Esophagus muscularis mucosa (tissue), 4 donors: ENCODE results near the gene ELAPOR2. TPM values are rescaled to one million over a fixed set of nuclear protein-coding genes. Genes with fewer than 3 reads are reported as not detected.

Experiments
- DNase-seq: peaks from one replicate; pipeline ENCODE4 v3.0.0-alpha.2; 2017; ENCODE audit errors: extremely low spot score
- H3K27ac ChIP-seq, 4 donors: fragments of 200-600 bp; sonication (generic); replicated peaks in 1 of 4; 1 replicate in 3 of 4; 2 replicates in 1 of 4; pipeline ENCODE4 v1.5.1; 2016 to 2019; ENCODE audit warnings: mild to moderate bottlenecking in 1 of 4
- H3K27me3 ChIP-seq, 4 donors: fragments of 200-600 bp; sonication (generic); one replicate each; pipeline versions ENCODE4 v1.5.1 to v1.6.0; 2016 to 2019
- H3K36me3 ChIP-seq, 4 donors: fragments of 200-600 bp; sonication (generic); one replicate each; pipeline ENCODE4 v1.5.1; 2016 to 2019
- H3K4me1 ChIP-seq, 4 donors: fragments of 200-600 bp; sonication (generic); one replicate each; pipeline ENCODE4 v1.5.1; 2016 to 2019
- H3K4me3 ChIP-seq, 4 donors: fragments of 200-600 bp; sonication (generic); 1 replicate in 2 of 4; 2 replicates in 2 of 4; pipeline ENCODE4 v1.5.1; 2016 to 2019; ENCODE audit warnings: mild to moderate bottlenecking in 4 of 4, moderate library complexity in 1 of 4
- H3K9me3 ChIP-seq, 4 donors: fragments of 200-600 bp; sonication (generic); 1 replicate in 3 of 4; 2 replicates in 1 of 4; pipeline ENCODE4 v1.5.1; 2016 to 2019
- CTCF ChIP-seq, 3 experiments: fragments of 200-600 bp in 2 of 3; fragments of 450-650 bp in 1 of 3; sonication (generic) in 2 of 3; IDR thresholded peaks; one replicate each; pipeline ENCODE4 v1.5.1; 2017 to 2019; ENCODE audit warnings: antibody characterized with exemption in 3 of 3, mild to moderate bottlenecking in 2 of 3, moderate library complexity in 1 of 3
- EP300 ChIP-seq: sonication (generic); formaldehyde crosslinking; IDR thresholded peaks from one replicate; pipeline ENCODE4 v1.6.1; 2017; ENCODE audit warnings: antibody characterized with exemption
- POLR2A ChIP-seq: fragments of 450-650 bp; IDR thresholded peaks from one replicate; pipeline ENCODE4 v1.6.1; 2017; ENCODE audit warnings: antibody characterized with exemption, moderate library complexity, mild to moderate bottlenecking, low read depth
- POLR2AphosphoS5 ChIP-seq, 2 donors: sonication (generic); formaldehyde crosslinking; IDR thresholded peaks; one replicate each; pipeline ENCODE4 v1.6.1; 2017; ENCODE audit warnings: antibody characterized with exemption in 2 of 2
- WGBS: methylation state at CpG from one replicate; pipeline ENCODE4 v1.1.5; 2018; 5-methylcytosine and 5-hydroxymethylcytosine counted together
- intact Hi-C: fragments of 100-400 bp; cut with DNase I; formaldehyde crosslinking; loops from one replicate; pipeline ENCODE4 v1.15.1; 2023
- total RNA-seq, 4 donors: library from RNA; depleted of rRNA; stranded (reverse); fragments of >200 nt; gene quantifications; one replicate each; pipeline versions ENCODE4 v1.1.0 to v1.2.1, GENCODE V29; 2016

Gene ELAPOR2
- total RNA-seq, 4 donors from 2014 or later = 17.7 to 20.7 (median 19.8) TPM

GRCh38 chr7:87067788-87068187 lies 8.3 kb upstream of the ELAPOR2 start:
- no peaks in the 10 kb centered on the region for H3K4me1 ChIP-seq
- no peak for TF ChIP-seq POLR2AphosphoS5 (IDR thresholded peaks at IDR 0.05)
- no peak for TF ChIP-seq CTCF (IDR thresholded peaks at IDR 0.05)
- no peak for TF ChIP-seq EP300
- no peak for TF ChIP-seq POLR2A
- no peaks in the 10 kb centered on the region for H3K36me3 ChIP-seq
- H3K4me3 ChIP-seq = no peak overlapping the region
- no peak for DNase-seq
- H3K27ac ChIP-seq = no peak overlapping the region
- no peaks in the 10 kb centered on the region for H3K9me3 ChIP-seq
- H3K27me3 ChIP-seq = no peaks in the 10 kb centered on the region
- intact Hi-C loops = no loop called here

GRCh38 chr7:87060288-87060537 lies 759 bp upstream of the ELAPOR2 start:
- TF ChIP-seq CTCF (IDR thresholded peaks at IDR 0.05) (no peak), POLR2AphosphoS5 (IDR thresholded peaks at IDR 0.05) (no peak), POLR2A (no peak), EP300 (no peak)
- H3K4me3 ChIP-seq = peak overlapping the region; percentile 71 to 80 (median 77)
- WGBS = 69% methylated on average over 2 of the region's 2 CpGs

GRCh38 chr7:87058744-87059524 lies 520 bp downstream of the ELAPOR2 start:
- no peaks in the 10 kb centered on the region for H3K27me3 ChIP-seq
- H3K36me3 ChIP-seq = no peaks in the 10 kb centered on the region
- no peak for TF ChIP-seq POLR2A
- no peak for TF ChIP-seq EP300
- TF ChIP-seq POLR2AphosphoS5 (IDR thresholded peaks at IDR 0.05) = no peak
- TF ChIP-seq CTCF (IDR thresholded peaks at IDR 0.05) = no peak
- peak overlapping the region; percentile 71 to 80 (median 77) for H3K4me3 ChIP-seq
- H3K27ac ChIP-seq = peak overlapping the region; percentile 74 to 79 (median 78)
- intact Hi-C loops = loop anchor here (5.0 kb wide), 1 partner anchor 93 kb away; the partner anchor contains the start of gene DMTF1
- H3K4me1 ChIP-seq = peaks cover 12 to 24% (median 14%) of the 10 kb centered on the region in 4 donors
- DNase-seq = no peak
- 0% methylated on average over 29 of the region's 40 CpGs for WGBS
- no peaks in the 10 kb centered on the region for H3K9me3 ChIP-seq

More at GRCh38 chr7:87060288-87060537, 759 bp upstream of the ELAPOR2 start:
- no peak for DNase-seq
- H3K27me3 ChIP-seq = no peaks in the 10 kb centered on the region
- intact Hi-C loops = no loop called here
- H3K27ac ChIP-seq = peak overlapping the region; percentile 74 to 79 (median 78)
- peaks cover 12 to 24% (median 14%) of the 10 kb centered on the region in 4 donors for H3K4me1 ChIP-seq
- H3K9me3 ChIP-seq = no peaks in the 10 kb centered on the region
- H3K36me3 ChIP-seq = no peaks in the 10 kb centered on the region

- Histone ChIP-seq H3K4me1 (peaks cover 12 to 24% (median 14%) of the 10 kb centered on the region in 4 donors), H3K36me3 (no peaks in the 10 kb centered on the region), H3K4me3 (no peak overlapping the region), H3K9me3 (no peaks in the 10 kb centered on the region), H3K27ac (peak overlapping the region; percentile 3 to 21 (median 3)), H3K27me3 (no peaks in the 10 kb centered on the region)
- intact Hi-C loops = loop anchor here (5.0 kb wide), 1 partner anchor 95 kb away; the partner anchor contains the start of gene DMTF1
- WGBS = 91% methylated on average over 2 of the region's 2 CpGs
- DNase-seq = no peak
- no peak for TF ChIP-seq POLR2A
- no peak for TF ChIP-seq POLR2AphosphoS5 (IDR thresholded peaks at IDR 0.05)
- no peak for TF ChIP-seq EP300
- no peak for TF ChIP-seq CTCF (IDR thresholded peaks at IDR 0.05)
Observed at GRCh38 chr7:87057210-87057609, 2.2 kb downstream of the ELAPOR2 start.
